EL (cell line): ENCODE results near the gene PPP2R1B.

Experiments used
- DNase-seq: peaks from one replicate; pipeline ENCODE4 v3.0.0-alpha.2; 2016

The PPP2R1B gene

DNA sequence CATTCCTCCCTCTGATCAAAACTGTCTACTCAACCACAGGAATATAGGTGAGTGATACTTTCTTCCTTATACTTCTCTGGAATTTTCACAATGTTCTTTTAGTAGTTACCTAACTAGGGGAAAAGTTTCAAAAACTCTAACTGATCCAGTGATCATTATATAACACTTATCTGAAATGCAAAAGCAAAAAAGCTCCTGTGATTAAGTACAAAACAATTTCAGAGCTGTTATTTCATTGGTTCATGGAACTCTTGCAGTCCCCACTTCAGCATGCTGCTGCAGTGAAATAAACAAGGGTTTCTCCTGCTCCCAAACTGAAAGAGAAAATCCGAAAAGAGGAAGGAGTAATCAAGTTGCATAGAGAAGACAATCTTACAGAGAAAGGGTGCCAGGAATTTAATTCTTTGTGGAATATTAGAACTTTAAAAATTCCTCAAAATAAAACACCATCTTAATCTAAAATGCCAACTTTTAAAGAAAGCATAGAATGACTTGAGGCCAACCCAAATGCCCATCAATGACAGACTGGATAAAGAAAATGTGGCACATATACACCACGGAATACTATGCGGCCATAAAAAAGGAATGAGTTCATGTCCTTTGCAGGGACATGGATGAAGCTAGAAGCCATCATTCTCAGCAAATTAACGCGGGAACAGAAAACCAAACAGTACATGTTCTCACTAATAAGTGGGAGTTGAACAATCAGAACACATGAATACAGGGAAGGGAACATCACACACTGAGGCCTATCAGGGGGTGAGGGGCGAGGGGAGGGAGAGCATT is 20.3 kb downstream of the PPP2R1B start:
- DNase-seq = peak; percentile 61

DNA sequence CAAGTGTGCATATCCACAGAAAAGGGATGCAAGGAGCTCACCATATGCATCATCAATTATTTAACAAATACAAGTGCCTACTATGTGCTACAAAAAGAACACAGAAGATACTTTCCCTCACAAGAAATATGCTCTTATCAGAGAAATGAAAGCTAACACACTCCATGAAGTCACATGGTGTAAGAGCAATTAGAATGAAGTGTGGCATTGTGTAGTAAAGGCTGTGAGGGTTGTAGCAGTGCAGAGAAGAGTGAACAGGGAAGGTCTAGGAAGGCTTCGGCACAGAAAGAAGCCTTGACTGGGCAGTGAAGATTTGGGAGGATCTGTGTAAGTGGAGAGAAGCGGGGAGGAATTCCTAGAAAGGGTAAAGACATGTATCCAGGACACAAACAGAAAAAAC is 22.5 kb downstream of the PPP2R1B start:
- no peak for DNase-seq

DNA sequence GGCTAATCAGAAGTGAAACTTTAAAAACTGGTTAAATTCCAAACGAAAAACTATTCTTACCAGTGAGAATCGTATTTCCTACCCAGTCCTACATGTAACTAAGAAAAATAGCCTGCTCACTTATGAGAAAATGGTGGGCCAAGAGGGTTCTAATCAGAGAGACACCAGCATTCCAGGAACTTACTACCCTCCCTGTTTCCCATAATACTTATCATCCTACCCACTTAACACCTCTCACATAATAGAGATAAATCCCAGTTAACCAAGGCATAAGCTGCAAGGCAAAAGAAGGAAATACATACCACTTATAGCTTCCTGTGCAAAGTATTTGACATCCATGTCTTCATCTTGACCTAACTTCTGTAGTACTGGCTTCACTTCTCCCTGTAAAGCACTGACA is 24.4 kb downstream of the PPP2R1B start:
- no peak for DNase-seq

DNA sequence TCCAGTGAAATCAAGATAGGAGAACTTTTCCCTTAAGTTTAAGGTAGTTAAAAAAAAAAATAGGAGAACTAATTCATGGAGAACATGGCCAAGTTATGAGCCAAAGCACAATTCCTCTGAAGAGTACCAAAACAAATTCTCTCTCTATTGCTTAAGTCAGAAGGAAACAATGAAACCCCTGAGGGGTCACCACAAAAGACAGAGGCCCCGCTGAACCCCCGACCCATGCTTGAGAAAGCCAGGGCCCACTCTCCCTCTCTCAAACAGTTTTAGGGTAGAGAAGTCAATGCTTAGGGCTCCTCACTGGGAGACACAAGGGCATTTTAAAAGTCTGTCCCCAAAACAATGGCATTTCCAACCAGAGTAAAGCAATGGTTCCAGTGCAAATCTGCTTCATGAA is 26.9 kb downstream of the PPP2R1B start:
- no peak for DNase-seq

DNA sequence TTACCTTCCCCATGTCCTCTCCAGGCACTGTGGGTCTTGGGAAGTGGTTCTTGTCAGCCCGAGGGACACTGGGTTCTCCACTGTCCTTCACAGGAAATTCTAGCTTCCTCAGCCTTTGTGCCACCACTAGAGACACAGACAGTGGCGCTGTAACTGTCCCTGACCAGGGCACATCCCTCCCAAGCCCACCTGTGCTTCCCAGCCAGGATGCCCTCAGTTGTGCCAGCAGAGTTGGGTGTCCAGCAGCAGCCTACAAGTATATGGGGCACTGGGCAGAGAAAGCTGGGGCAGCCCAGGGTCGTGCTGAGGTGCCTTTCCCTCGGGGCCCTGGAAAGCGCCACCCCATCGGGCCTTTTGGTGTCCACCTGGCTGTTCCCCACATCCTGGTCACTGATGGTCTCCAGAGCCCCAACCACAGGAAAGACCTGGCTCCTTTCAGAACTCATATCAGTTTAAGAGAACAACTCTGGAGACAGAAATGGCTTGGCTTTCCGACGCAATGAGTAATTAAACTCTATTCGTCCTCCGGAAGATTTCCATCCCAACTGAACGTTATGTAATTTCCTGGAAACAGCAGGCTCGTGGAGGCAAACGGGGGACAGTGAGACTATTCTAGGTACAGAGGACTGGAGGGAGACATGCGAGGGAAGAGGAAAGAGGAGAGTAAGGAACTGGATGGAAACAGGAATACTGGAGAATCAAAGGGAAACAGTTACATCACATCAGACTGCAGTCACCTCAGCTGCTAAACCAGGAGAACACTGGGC is 28.6 kb downstream of the PPP2R1B start:
- no peak for DNase-seq

DNA sequence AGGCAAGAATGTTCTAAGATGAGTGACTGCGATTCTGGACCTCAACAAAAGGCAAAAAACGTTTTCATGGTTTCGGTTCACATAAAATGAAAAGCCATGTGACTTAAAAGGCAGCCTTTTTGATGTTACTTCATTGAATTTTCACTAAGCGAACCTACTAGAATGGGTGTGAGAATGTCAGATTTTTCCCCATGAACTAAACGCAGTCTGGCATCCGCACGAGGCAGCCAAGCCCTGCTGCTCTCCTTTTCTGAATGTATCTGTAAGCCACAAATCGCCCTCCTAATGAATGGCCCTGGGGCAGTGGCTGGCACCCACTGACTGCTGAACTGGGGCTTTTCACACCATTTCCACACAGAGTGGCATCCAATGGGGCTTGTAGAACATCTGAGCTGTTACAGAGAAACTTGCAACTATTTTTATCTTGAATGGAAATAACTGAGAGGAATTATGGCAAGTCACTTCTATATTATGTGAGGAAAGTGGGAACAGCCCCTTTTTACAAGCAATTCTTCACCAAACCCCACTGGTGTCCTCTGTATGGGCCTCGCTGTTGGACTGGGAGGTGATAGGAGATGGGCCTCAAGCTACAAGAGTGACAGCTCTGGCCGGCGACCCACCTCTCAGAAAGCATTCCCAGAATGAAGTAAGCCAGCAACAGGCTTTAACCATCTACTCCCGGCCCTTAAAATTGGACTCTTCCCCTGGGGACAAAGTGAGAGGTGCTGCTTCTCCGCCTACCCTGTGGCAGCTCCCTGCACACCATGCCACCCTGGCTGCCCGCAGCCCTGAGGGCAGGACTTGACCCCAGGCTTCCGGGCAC is 29.4 kb downstream of the PPP2R1B start:
- DNase-seq = no peak

DNA sequence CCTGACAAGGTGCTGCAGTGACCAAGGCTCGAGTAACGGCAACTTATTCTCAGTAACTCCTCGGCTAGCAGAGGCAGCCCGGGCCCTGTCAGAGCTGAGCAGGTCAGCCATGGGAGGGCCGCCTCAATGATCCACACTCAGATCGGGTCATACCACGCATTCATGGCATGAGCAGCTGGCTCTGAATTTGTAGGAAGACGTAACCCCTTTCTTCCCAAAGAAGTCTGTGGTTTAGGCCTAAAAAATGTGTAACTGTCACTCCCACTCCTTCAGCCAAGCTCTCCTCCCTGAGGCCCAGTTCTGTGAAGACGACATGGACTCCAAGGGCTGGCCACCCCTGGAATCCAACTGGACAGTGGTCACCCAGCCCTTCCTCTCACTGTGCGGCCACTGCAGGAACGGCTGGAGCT is 30.0 kb downstream of the PPP2R1B start:
- DNase-seq = peak; percentile 76

DNA sequence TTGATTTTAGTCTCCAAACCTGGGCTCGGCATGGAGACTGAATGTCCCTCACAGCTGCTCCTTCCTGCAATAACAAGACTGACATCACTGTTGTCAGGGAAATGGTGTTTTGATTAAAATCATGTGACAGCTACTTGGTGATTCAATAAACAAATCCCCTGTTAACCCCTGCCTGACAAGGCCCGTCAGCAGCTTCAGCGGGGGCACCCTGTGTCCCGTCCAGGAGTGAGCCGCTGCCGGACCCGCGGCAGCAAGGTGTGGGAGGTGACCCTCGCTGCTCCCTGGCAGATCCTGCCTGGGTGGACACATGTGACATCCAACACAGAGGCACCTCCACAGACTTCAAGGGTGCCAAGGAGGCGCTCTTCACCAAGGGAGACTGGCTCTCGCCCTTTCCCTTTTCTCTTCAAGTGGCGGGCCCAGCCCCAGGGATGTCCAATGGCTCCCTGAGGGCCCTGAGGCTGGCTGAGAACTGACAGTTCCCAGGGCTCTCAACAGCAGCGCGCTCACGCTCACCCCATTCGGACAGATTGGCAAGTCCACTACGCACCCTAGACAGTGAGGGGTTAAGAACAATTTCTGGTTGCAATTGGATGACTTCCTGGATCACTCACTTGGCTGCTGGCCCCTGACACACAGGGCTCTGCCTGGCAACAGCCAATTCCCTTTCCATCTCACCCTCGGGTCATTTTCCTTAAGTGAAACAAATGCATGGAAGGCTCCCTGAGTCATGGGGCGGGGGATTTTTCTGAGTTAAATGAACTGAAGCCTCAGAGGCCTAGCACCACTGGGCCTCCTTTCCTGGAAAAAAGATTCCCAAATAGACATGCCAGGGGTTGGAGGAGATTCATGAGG is 30.7 kb downstream of the PPP2R1B start:
- DNase-seq = peak; percentile 99

DNA sequence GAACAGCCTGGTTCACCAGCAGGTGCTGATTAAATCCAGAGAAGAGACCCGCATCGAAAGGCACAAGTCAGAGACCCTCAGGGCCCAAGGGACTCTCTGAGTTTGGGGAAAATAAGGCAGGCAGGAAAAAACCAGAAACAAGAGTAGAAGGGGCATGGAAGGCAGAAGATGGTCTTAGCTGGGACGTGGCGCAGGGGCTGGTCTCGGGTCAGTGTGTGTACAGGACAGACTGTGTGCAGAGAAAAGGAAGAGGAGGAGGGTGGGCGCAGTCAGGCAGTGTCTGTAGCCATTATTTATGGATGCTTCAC is 31.3 kb downstream of the PPP2R1B start:
- no peak for DNase-seq

DNA sequence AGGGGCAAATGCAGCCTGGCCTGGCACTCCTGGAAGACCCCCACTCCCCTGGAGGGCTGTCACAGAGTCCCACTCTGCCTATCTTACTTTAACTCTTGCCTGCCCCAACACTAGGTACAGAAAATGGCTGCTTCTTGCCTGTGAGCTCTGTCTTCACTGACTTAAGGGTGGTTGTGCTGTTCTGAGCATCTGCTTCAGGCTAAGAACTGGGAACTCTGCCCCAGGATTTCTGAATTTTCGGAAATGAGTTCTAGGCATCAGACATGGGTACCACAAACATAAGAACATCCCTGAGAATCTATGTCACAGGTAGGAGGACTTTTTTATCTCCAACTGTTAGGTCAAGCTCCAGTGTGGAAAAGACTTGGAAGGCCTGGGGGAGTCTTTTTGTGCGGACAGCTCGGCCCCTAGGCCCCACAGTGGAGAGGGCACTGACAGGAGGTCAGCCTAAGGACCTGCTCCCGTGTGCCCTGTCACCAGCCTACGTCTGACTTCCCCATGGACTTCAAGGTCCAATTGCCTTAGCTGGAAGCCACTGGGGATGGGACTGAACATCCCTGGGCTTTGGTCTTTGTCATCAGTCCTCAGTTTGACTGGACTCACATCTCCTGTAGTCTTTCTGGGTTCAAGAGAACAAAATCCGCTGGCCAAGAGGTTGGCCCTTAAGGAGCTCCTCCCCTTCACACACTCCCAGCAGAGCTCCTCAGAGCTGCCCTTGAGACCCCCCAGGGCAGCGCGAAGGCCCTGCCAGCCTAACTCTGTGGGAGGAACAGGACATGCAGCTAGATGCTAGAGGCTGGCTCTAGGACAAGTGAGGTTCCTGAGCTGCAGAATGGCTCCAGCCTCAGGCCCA is 31.9 kb downstream of the PPP2R1B start:
- DNase-seq = no peak

DNA sequence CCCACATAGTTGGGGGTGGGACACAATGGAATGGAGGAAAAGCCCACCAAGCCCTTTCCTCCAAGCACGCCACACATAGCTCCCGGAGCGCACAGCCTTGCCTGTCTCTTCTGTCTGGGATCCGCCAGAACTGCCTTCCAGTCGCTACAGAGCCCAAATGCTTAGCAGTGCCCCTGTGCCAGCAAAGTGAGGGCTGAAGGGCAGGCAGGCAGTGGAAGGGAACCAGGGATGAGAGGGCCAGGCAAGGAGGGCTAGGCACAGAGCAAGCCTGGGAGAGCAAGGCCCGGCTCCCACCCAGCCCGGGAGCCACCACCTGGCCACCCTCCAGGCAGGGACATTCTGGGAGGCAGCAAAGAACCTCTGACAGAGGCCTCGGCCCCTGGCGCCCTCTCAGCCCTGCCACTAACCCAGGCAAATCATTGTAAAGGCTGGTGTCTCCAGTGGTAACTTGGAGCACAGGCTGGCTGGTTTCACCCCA is 32.5 kb downstream of the PPP2R1B start:
- no peak for DNase-seq

DNA sequence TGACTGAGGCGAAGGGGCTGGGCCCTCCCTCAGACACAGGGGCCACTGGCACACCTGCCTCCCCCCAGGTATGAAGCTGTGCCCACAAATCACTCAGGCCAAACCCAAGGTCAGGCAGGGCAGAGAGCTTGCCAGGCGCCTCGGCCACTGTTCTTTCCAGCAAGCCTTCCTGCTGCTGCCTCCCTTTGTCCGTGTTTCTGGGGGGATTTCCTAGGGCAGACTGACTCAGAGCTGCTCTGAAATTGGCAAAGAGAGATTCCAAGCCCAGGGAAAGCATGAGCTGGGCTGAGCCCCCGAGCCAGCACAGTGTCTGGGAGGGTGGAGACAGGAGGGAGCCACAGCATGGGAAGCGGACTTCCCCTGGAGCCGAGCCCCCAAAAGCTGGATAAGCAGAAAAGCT is 33.2 kb downstream of the PPP2R1B start:
- DNase-seq = peak; percentile 83

DNA sequence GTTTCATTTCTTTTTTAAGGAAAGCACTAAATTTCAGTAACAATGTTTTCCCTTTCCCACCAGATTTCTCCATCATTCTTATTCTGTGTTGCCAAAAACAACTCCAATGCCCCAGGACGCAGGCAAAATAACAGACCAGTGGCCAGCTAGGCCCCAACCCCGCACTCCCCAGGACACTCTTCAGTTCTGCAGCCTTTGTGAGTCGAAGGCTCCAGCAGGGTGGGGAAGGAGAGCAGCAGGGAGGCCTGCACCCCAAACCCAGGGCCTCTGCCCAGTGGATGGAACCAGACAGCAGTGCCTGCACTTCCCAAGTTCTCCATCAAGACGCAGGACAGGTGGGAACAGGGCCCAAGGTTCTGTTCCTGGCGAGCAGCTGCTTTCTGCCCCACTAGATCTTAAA is 34.4 kb downstream of the PPP2R1B start:
- DNase-seq = no peak

DNA sequence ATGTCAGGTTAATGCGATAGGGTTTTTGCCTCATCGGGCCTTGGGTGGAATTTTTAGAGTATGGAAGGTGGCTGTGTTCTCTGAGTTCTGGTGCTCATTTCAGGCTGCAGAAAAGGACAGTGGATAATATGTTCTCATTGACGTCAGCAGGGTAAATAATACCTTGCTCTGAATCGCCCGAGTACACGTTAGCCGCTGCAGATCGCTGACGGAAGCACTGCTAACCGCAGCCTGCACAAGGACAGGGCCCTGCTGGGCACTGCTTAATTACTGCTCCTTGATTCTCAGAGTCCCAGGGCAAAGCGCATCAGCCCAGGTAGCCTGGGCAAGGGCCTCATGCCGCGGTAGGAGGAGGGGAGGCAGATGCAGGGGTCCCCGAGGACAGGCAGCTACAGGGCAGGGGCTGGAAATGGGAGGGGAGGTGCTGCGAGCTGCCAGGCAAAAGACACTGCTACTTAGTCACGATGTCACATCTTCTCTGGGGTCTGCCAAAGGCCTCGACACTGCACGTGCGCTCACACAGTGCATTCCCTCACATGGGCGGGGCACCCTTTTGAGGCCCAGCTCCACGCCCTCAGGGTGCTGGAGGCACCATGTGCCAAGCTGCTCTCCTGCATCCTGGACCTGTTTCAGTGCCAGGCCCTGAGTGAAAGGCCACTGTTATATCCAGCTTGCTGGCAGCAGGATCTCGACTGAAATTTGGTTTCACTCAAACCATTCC is 35.2 kb downstream of the PPP2R1B start:
- DNase-seq = peak; percentile 29

DNA sequence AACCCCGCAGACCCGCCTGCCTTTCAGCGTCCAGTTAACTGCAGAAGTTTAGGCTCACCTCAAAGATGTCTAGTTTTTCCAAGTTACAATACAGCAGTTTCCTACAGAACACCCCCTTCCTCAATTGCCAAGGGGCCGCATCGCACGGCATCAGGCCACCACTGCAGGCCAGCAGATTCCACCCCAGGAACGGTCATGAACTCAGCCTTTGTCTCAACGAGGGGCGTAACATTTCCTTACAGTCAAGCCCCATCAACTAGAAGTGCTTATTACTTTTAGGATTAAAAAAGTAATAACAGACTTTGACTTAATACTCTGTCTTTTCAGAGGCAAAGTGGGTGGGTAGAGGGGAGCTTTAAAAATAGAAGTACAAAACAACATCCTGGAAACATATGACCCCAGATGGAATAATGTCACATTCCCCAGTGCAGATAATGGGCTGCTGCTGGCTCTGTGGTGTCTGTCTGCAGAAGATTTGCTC is 36.3 kb downstream of the PPP2R1B start:
- no peak for DNase-seq

DNA sequence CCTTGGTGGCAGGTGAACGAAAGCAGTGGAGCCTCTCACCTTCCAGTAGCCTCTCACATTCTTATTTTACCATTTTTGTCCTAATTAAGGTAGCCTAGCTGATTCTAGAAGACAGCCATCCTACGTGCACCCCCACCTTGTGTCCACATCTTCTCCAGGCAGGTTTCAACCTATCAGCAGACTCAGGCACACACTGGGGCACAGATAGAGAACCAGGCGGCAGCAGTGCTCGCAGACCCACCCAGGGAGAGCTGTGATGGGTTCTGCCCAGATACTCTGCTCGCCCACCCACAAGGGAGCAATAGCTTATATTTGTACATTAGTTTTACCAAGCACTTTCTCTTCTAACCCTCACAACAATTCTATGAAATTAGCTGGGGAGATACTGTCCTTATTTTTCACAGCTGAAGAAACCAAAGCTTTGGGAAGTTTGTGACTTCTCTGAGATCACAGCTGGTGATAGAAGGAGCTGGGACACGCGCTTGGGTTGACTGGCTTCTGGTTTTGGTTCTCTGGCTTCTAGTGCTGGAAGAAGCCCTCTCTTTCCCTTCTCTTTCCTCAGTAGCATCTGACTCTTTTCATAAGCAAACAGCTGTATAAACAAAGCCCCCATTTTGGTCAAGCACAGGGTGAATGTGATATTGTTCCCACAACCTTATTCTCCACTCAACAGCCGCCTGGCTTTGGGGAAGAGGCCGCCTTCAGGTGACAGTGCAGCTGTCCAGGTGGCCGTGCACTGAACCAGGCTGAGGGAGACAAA is 36.9 kb downstream of the PPP2R1B start:
- DNase-seq = no peak

DNA sequence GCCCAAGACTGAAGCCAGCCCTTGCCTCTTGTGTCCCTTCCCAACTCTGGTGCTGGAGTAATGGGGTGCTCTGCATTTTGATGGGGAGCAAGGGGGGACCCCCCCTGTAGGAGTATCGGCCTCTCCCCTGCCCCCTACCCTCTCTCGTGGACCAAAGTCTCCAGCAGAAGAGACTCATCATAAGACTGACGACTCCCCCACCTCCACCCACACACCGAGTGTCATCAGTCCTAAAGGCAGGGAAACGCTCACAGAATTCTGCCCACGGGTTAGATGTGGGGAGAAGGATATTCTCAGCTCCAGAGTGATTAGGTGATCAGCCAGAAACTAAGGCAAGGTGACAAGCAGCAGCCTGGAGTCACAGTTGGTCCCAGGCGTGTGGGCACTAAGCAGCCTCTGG is 38.8 kb downstream of the PPP2R1B start:
- no peak for DNase-seq

DNA sequence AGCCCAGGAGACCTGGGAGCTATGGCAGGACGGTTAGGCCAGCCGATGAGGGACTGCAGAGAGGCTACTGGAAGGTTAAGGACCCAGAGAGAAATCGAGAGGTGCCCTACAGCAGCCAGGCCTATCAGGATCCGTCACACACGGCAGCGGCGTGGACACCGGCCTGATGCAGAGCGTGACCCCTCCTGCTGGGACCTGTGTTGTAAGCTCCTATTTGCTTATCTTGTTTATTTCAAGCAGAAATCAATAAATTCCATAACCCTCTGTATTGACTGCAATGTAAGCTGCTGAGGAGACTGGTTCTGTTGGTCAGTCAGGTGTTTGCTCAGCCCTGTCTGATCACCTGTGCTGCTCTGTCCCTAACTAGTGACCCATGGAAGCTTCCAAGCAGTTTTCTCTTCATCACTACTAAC is 39.9 kb downstream of the PPP2R1B start:
- no peak for DNase-seq

DNA sequence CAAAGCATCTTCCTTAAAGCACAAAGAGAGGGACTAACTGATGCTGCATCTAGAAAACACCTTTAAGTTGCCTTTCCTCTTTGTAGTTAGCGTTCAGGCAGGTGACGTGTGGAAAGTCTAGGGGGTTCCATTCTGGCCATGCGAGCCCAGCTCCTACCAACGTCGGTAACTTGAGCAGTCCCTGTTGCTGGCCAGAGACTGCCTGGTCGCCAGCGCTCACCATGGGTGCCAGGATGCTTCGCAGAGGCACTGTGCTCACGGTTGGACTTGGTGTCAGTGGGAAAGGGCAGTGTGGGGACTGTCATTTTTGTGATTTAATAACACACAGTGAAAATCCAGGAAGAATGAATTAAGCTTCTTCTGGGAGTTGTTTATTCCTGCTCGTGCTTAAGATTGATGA is 40.6 kb downstream of the PPP2R1B start:
- DNase-seq = no peak

DNA sequence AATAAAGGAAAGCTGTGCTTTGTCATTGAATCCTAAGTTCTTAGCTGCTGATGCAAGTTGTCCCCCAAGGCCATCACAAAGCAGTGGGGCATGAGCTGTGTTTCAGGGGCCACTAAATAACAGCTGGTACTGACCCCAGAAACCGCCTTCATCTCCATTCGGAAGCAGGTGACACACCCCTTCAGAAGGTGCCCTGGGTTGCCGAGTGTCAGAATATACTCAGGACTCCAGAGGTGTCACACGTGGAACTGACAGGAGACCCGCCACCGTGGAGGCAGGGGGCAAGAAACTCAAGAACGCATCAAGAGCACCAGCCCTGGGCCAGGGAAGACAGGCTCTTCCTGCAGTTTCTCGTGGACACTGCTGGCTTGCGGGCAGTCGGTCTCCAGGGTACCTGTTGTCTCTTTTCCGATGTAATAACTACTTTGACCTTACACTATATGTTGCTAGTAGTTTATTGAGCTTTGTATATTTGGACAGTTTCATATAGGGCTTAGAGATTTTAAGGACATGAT is 41.5 kb downstream of the PPP2R1B start:
- DNase-seq = no peak
